HG03520 (cell line): ENCODE data around the gene ACTR3C.
"Not testable (repeated sequence)": the region's sequence is repeated elsewhere in the genome, so short reads cannot be mapped to it uniquely, and the experiment has no call there.

ENCODE experiments used
- ATAC-seq: cut with Tn5 transposase; IDR thresholded peaks from one replicate; pipeline ENCODE4 v1.9.1; 2021; ENCODE audit warnings: mild to moderate bottlenecking, moderate library complexity; ENCODE audit not compliant: unreplicated experiment

The ACTR3C gene

DNA sequence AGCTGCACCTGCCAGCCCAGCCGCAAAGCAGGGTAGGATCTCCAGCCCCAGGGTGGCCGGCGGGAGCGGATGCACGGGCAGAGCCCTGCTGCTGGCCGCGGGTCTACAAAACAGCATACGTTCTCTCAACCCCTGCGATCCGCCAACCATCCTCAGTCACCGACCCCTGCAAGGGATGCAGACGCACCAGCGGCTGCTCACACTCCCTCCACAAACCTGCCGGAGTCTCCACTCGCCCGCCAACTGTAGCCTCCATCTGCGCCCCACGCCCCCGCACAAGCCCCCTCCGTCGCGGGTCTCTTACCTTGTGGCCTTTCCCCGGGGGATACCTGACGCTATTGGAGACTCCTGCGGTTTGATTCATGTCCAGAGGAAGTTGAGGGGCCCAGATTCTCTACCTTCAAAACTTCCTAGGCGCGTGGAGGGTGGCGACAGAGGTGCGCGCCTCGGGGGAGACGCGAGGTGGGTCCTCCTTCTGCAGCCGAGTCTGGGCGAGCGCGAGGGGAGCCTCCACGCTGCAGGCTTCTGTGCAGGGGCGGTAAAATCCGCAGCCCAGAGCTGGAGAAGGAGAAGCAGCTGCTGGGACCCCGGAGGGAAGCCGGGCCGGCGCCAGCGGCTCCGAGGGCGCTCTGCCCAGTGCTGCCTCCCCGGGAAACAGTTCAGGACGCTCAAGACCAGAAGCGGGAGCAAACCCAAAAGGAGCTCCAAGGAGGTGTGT lies 103.2 kb downstream of the ACTR3C start:
- ATAC-seq, result not testable (repeated sequence)

GRCh38 chr7:150206848-150207247 lies 116.5 kb downstream of the ACTR3C start:
- ATAC-seq, result not testable (repeated sequence)

- ATAC-seq, result not testable (repeated sequence)
These were observed 117.5 kb downstream of the ACTR3C start for GRCh38 chr7:150205866-150206265.

DNA sequence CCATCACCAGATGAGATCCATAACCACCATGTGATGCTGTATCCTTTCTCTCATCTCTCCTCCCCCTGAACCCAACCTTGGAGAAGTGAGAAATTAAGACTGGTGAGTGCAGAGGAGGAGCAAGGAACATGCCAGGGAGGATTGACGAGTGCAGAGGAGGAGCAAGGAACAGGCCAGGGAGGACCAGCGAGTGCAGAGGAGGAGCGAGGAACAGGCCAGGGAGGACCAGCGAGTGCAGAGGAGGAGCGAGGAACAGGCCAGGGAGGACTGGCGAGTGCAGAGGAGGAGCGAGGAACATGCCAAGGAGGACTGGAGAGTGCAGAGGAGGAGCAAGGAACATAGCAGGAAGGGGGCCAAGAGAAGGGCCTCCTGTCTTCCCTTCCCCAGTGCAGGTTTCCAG lies 118.8 kb downstream of the ACTR3C start:
- ATAC-seq, result not testable (repeated sequence)

- ATAC-seq, result not testable (repeated sequence)
These were observed 120.5 kb downstream of the ACTR3C start for GRCh38 chr7:150202894-150203293.
